OCI-LY7 (cell line): ENCODE measurements around the gene TMEM41B. TPM values are rescaled to one million over a fixed set of nuclear protein-coding genes. Genes with fewer than 3 reads are reported as not detected.
A peak's percentile ranks its signal among the peaks of the same experiment; 100 is the strongest.

Experiments
- BruUV-seq: library from RNA; stranded (reverse); fragments of 400-500 nt; replicated peaks from 2 replicates; lab custom pipeline; 2021; lab: Mats Ljungman, UMichigan
- CTCF ChIA-PET: fragments of 300-600 bp; sonication (Branson Sonifier 250); formaldehyde crosslinking; loops from one replicate; lab custom pipeline; 2022; ENCODE audit warnings: antibody characterized with exemption; ENCODE audit not compliant: unreplicated experiment; lab: Charles Lee
- POLR2A ChIA-PET: fragments of 300-600 bp; sonication (Branson Sonifier 250); formaldehyde crosslinking; loops from one replicate; lab custom pipeline; 2022; ENCODE audit warnings: antibody characterized with exemption; lab: Charles Lee
- DNase-seq: peaks from one replicate; pipeline ENCODE4 v3.0.0-alpha.2; 2015; ENCODE audit warnings: low spot score
- H2AFZ ChIP-seq: fragments of 200-600 bp; sonication (generic), shearing (Covaris generic); 2 replicates; pipeline ENCODE4 v1.6.1; 2014; ENCODE audit warnings: mild to moderate bottlenecking, antibody characterized with exemption, low read length, moderate library complexity
- H3K27ac ChIP-seq: fragments of 200-600 bp; sonication (generic); 2 replicates; pipeline ENCODE4 v1.5.1; 2014; ENCODE audit warnings: mixed run types, low read depth, mild to moderate bottlenecking, moderate library complexity, low read length, inconsistent platforms; ENCODE audit not compliant: poor library complexity, severe bottlenecking
- H3K36me3 ChIP-seq: fragments of 200-600 bp; sonication (generic); 2 replicates; pipeline ENCODE4 v1.6.1; 2014; ENCODE audit warnings: mild to moderate bottlenecking, antibody characterized with exemption, low read length, moderate library complexity, mixed read lengths; ENCODE audit not compliant: insufficient read depth
- H3K4me1 ChIP-seq: fragments of 200-600 bp; sonication (generic); 2 replicates; pipeline ENCODE4 v1.5.1; 2014; ENCODE audit warnings: mild to moderate bottlenecking, low read length; ENCODE audit not compliant: insufficient read depth, poor library complexity, severe bottlenecking
- H3K4me2 ChIP-seq: fragments of 200-600 bp; sonication (generic); 2 replicates; pipeline ENCODE4 v1.6.1; 2014; ENCODE audit warnings: mild to moderate bottlenecking, low read length
- H3K4me3 ChIP-seq: fragments of 200-600 bp; sonication (generic); 2 replicates; pipeline ENCODE4 v1.5.1; 2014; ENCODE audit warnings: mild to moderate bottlenecking, low read depth, low read length; ENCODE audit not compliant: poor library complexity, severe bottlenecking
- H3K79me2 ChIP-seq: fragments of 200-600 bp; sonication (generic); 2 replicates; pipeline ENCODE4 v1.6.1; 2016; ENCODE audit warnings: low read depth, mild to moderate bottlenecking, low read length, moderate library complexity, mixed read lengths; ENCODE audit not compliant: insufficient read depth
- H3K9me2 ChIP-seq: fragments of 200-600 bp; sonication (generic); 2 replicates; pipeline ENCODE4 v1.6.1; 2016; ENCODE audit warnings: mild to moderate bottlenecking, low read length, mixed read lengths; ENCODE audit not compliant: insufficient read depth
- H3K9me3 ChIP-seq: fragments of 200-600 bp; sonication (generic); 2 replicates; pipeline ENCODE4 v1.6.1; 2014; ENCODE audit warnings: mild to moderate bottlenecking, mixed run types, low read length, mixed read lengths
- H4K20me1 ChIP-seq: fragments of 200-600 bp; sonication (generic); 2 replicates; pipeline ENCODE4 v1.6.1; 2014; ENCODE audit warnings: mild to moderate bottlenecking, antibody characterized with exemption, low read length, moderate library complexity, mixed read lengths; ENCODE audit not compliant: insufficient read depth
- CTCF ChIP-seq: fragments of 200-600 bp; sonication (generic); conservative IDR thresholded peaks from 2 replicates; pipeline ENCODE4 v1.5.1; 2014; ENCODE audit warnings: mild to moderate bottlenecking, antibody characterized with exemption, low read length, moderate library complexity, mixed read lengths
- EZH2phosphoT487 ChIP-seq: fragments of 200-600 bp; sonication (generic); IDR thresholded peaks from 2 replicates; pipeline ENCODE4 v1.6.1; 2018; ENCODE audit warnings: low read depth, borderline replicate concordance, mild to moderate bottlenecking, mixed run types, antibody characterized with exemption, low read length, moderate library complexity, mixed read lengths
- intact Hi-C: fragments of 100-400 bp; cut with micrococcal nuclease; formaldehyde crosslinking; loops from one replicate; pipeline ENCODE4 v1.10.0; 2022; ENCODE audit not compliant: unreplicated experiment
- total RNA-seq, 2 experiments: library from RNA; depleted of rRNA in 1 of 2; stranded (reverse); fragments of >200 nt in 1 of 2; shearing (Covaris generic) in 1 of 2; gene quantifications; 2 replicates each; pipeline ENCODE4 v1.2.3, GENCODE V29; 2014 to 2022

Gene TMEM41B
- total RNA-seq, 2 experiments from 2014 or later = 44.3 to 46.9 TPM

- H3K4me3 ChIP-seq = no peak overlapping the region
- peak; percentile 43 for DNase-seq
Measured at GRCh38 chr11:9280655-9281301, 33.6 kb downstream of the TMEM41B start.

GRCh38 chr11:9277176-9277575 lies 37.2 kb downstream of the TMEM41B start:
- BruUV-seq = no TSS peak

More at GRCh38 chr11:9280655-9281301, 33.6 kb downstream of the TMEM41B start:
- no peak for TF ChIP-seq EZH2phosphoT487
- intact Hi-C loops = loop anchor here (1.0 kb wide), 1 partner anchor 29 kb away; no protein-coding TSS in a partner anchor
- Histone ChIP-seq H3K79me2 (no peaks in the 10 kb centered on the region), H3K27ac (no peak overlapping the region), H3K9me2 (no peaks in the 10 kb centered on the region), H2AFZ (no peak overlapping the region), H3K36me3 (peaks cover 22% of the 10 kb centered on the region), H4K20me1 (no peaks in the 10 kb centered on the region), H3K4me2 (no peak overlapping the region), H3K4me1 (peaks cover 4% of the 10 kb centered on the region), H3K9me3 (no peaks in the 10 kb centered on the region)
- POLR2A ChIA-PET = interaction anchor here (0.5 to 1.2 kb wide), 7 partner anchors 10 to 219 kb away, joined by 3 to 6 read pairs (median 3); no protein-coding TSS in a partner anchor
- CTCF ChIA-PET = no interaction called here
- no TSS peak for BruUV-seq

GRCh38 chr11:9276571-9276970 lies 37.8 kb downstream of the TMEM41B start:
- peak; percentile 51; the same call in 1 of the 2 replicates for TF ChIP-seq CTCF
- TF ChIP-seq EZH2phosphoT487 = no peak
- Histone ChIP-seq H3K79me2 (no peaks in the 10 kb centered on the region), H3K4me2 (no peak overlapping the region), H3K27ac (no peak overlapping the region), H3K4me3 (no peak overlapping the region), H3K9me3 (no peaks in the 10 kb centered on the region), H4K20me1 (no peaks in the 10 kb centered on the region), H2AFZ (no peak overlapping the region), H3K36me3 (peaks cover 17% of the 10 kb centered on the region), H3K4me1 (peaks cover 4% of the 10 kb centered on the region), H3K9me2 (no peaks in the 10 kb centered on the region)
- intact Hi-C loops = no loop called here
- no TSS peak for BruUV-seq
- POLR2A ChIA-PET = no interaction called here
- DNase-seq = peak; percentile 33
- CTCF ChIA-PET = no interaction called here

More at GRCh38 chr11:9277176-9277575, 37.2 kb downstream of the TMEM41B start:
- Histone ChIP-seq H3K9me2 (no peaks in the 10 kb centered on the region), H2AFZ (no peak overlapping the region), H3K9me3 (no peaks in the 10 kb centered on the region), H3K4me2 (no peak overlapping the region), H3K4me3 (no peak overlapping the region), H3K79me2 (no peaks in the 10 kb centered on the region), H3K4me1 (peaks cover 4% of the 10 kb centered on the region), H3K36me3 (peaks cover 18% of the 10 kb centered on the region), H3K27ac (no peak overlapping the region), H4K20me1 (no peaks in the 10 kb centered on the region)
- ChIA-PET POLR2A (interaction anchor here (1.5 kb wide), 1 partner anchor 22 kb away, joined by 4 read pairs; no protein-coding TSS in a partner anchor), CTCF (no interaction called here)
- no peak for TF ChIP-seq EZH2phosphoT487
- TF ChIP-seq CTCF = no peak
- intact Hi-C loops = no loop called here
- no peak for DNase-seq
